ENCODE results near the gene RNF8.

Gene RNF8

GRCh38 chr6:37429352-37429750 is 75.6 kb downstream of the RNF8 start:
- H3K4me3 ChIP-seq (ENCODE audit: low read depth, low read length), result no peak overlapping the region
- no peak for DNase-seq (ENCODE audit: low read depth, low spot score)
- in situ Hi-C loops (cut with HindIII; ENCODE audit: low sequenced_read_pairs), result no loop called here
- TF ChIP-seq, protein P1, sequence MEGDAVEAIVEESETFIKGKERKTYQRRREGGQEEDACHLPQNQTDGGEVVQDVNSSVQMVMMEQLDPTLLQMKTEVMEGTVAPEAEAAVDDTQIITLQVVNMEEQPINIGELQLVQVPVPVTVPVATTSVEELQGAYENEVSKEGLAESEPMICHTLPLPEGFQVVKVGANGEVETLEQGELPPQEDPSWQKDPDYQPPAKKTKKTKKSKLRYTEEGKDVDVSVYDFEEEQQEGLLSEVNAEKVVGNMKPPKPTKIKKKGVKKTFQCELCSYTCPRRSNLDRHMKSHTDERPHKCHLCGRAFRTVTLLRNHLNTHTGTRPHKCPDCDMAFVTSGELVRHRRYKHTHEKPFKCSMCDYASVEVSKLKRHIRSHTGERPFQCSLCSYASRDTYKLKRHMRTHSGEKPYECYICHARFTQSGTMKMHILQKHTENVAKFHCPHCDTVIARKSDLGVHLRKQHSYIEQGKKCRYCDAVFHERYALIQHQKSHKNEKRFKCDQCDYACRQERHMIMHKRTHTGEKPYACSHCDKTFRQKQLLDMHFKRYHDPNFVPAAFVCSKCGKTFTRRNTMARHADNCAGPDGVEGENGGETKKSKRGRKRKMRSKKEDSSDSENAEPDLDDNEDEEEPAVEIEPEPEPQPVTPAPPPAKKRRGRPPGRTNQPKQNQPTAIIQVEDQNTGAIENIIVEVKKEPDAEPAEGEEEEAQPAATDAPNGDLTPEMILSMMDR (IDR thresholded peaks at IDR 0.05; ENCODE audit: low read depth, low read length), result no peak

GRCh38 chr6:37432590-37432915 is 78.8 kb downstream of the RNF8 start:
- TF ChIP-seq, protein P1 (IDR thresholded peaks at IDR 0.05; ENCODE audit: low read depth, low read length), result no peak
- in situ Hi-C loops (cut with HindIII; ENCODE audit: low sequenced_read_pairs), result no loop called here
- no peak for DNase-seq (ENCODE audit: low read depth, low spot score)
- peak overlapping the region; percentile 90 for H3K4me3 ChIP-seq (ENCODE audit: low read depth, low read length)

- TF ChIP-seq, protein P1 (IDR thresholded peaks at IDR 0.05; ENCODE audit: low read depth, low read length), result no peak
- peak within 1 kb of the TSS; percentile 90 for H3K4me3 ChIP-seq (ENCODE audit: low read depth, low read length)
- peak; percentile 90 for DNase-seq (ENCODE audit: low read depth, low spot score)
- in situ Hi-C loops (cut with HindIII; ENCODE audit: low sequenced_read_pairs), result no loop called here
Observed at GRCh38 chr6:37432916-37433656, 79.3 kb downstream of the RNF8 start, which contains the start of gene CMTR1. TSS of gene CMTR1 (plus strand) at chr6:37433221. CDS start at chr6:37435630, 2,409 bp downstream.

GRCh38 chr6:37433657-37434271 is 80.0 kb downstream of the RNF8 start:
- peak; percentile 13 for DNase-seq (ENCODE audit: low read depth, low spot score)
- TF ChIP-seq, protein P1 (IDR thresholded peaks at IDR 0.05; ENCODE audit: low read depth, low read length), result no peak
- H3K4me3 ChIP-seq (ENCODE audit: low read depth, low read length), result peak overlapping the region; percentile 90
- in situ Hi-C loops (cut with HindIII; ENCODE audit: low sequenced_read_pairs), result no loop called here

DNA sequence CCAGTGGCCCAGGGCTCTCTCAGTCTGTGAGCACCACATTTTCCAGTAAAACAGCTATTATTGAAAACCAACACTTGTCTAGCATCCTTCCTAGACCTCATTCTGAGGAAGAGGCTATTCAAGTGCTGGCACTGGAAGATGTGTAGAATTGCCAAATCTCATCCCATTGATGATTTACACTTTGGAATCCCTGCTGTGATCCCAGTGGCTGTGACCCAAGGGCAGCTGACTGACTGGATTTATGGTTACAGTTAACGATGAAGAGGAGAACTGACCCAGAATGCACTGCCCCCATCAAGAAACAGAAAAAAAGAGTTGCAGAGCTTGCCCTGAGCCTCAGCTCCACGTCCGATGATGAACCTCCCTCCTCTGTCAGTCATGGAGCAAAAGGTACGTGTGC is 81.6 kb downstream of the RNF8 start:
- DNase-seq (ENCODE audit: low read depth, low spot score), result no peak
- in situ Hi-C loops (cut with HindIII; ENCODE audit: low sequenced_read_pairs), result no loop called here
- no peak overlapping the region for H3K4me3 ChIP-seq (ENCODE audit: low read depth, low read length)
- TF ChIP-seq, protein P1 (IDR thresholded peaks at IDR 0.05; ENCODE audit: low read depth, low read length), result no peak

- no peak overlapping the region for H3K4me3 ChIP-seq (ENCODE audit: low read depth, low read length)
- in situ Hi-C loops (cut with HindIII; ENCODE audit: low sequenced_read_pairs), result no loop called here
- TF ChIP-seq, protein P1 (IDR thresholded peaks at IDR 0.05; ENCODE audit: low read depth, low read length), result peak; percentile 21
- peak; percentile 10 for DNase-seq (ENCODE audit: low read depth, low spot score)
Observed at GRCh38 chr6:37435816-37436215, 82.0 kb downstream of the RNF8 start.

All from astrocyte of the spinal cord (primary cell).